T47D (cell line): ENCODE data around the gene RNF125.

Experiments
- DNase-seq, 2 experiments: peaks; one replicate each; pipeline versions ENCODE4 v3.0.0 to v3.0.0-alpha.2; 2011 to 2012; ENCODE audit warnings: low read depth in 1 of 2, low spot score in 1 of 2
- JUND ChIP-seq: IDR thresholded peaks from 2 replicates; pipeline ENCODE4 v1.6.1; 2012; ENCODE audit warnings: low read depth
- in situ Hi-C: cut with HindIII; loops from 2 replicates; pipeline ENCODE4 v1.10.0; 2016; ENCODE audit warnings: low sequenced_read_pairs, low pct_unique_long_range_greater_than_20kb

The RNF125 gene

GRCh38 chr18:32104516-32104915, 85.9 kb downstream of the RNF125 start:
- TF ChIP-seq JUND, result no peak
- no peak for DNase-seq
- in situ Hi-C loops, result no loop called here

GRCh38 chr18:32110005-32110404, 91.4 kb downstream of the RNF125 start:
- in situ Hi-C loops, result no loop called here
- TF ChIP-seq JUND, result no peak
- no peak for DNase-seq

DNA sequence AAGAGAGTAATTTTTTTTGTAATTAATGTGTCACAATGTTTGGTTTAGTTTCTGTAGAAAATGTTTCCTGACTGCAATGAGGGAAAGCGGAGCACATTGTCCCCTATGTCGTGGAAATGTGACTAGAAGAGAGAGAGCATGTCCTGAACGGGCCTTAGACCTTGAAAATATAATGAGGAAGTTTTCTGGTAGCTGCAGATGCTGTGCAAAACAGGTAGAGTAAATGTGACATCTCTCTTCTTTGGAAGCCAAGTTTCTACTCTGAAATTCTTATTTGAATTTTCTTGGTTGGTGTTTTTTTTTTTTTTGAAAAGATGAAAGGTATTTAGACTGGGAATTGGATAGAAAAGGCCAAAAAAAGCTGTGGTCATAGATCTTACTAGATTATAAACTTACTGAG, 93.1 kb downstream of the RNF125 start:
- TF ChIP-seq JUND, result no peak
- in situ Hi-C loops, result no loop called here
- no peak for DNase-seq

DNA sequence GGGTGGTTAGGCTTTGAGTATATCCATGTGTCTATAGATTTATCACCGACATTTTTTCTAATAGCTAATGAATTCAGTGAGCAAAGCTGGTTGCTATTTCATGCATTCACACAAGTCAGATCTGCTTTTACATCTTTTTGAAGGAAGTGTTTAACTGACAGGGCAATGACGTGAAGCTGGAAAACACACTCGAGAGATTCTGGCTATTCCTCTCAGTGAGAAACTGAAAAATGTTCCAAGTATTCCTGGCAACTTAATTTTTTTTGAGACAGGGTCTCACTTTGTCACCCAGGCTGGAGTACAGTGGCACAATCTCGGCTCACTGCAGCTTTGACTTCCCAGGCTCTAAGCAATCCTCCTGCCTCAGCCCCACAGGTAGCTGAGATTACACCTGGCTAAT, 94.2 kb downstream of the RNF125 start:
- in situ Hi-C loops, result no loop called here
- TF ChIP-seq JUND, result no peak
- DNase-seq, result no peak

- no peak for DNase-seq
- TF ChIP-seq JUND, result no peak
- in situ Hi-C loops, result no loop called here
These were observed 95.8 kb downstream of the RNF125 start for GRCh38 chr18:32114293-32114942.

- no peak for DNase-seq
- TF ChIP-seq JUND, result no peak
- in situ Hi-C loops, result no loop called here
These were observed 103.4 kb downstream of the RNF125 start for GRCh38 chr18:32122039-32122438.
